Stimulated activated CD8-positive, alpha-beta memory T cell treated with anti-CD3 and anti-CD28 coated beads, Interleukin-7, amount 100 ng/mL, for 24 hours (primary cell): ENCODE measurements around the gene AKR1B1.
A peak's percentile ranks its signal among the peaks of the same experiment; 100 is the strongest.

Experiments used
- DNase-seq: peaks from one replicate; pipeline ENCODE4 v3.0.0-alpha.2; 2020; ENCODE audit warnings: low read depth

AKR1B1 gene

DNA sequence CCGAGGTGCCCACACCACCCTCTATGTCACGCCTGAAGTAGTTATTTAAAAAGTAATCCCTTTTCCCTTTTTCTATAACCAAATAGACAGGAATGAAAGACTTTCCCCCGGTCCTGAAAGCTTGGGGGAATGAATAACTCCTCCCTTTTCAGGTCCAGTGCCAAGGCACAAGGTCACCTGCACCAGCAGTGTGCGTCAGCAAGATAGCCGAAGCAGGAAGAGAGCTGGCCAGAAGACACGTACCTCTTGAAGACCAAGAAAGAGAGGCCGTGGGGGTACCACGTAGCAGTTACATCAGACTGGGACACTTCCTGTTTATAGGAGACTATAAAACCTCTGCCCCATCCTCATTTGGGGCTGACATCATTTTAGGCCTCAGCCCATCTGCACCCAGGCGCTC lies 10.7 kb upstream of the AKR1B1 start:
- DNase-seq = no peak

DNA sequence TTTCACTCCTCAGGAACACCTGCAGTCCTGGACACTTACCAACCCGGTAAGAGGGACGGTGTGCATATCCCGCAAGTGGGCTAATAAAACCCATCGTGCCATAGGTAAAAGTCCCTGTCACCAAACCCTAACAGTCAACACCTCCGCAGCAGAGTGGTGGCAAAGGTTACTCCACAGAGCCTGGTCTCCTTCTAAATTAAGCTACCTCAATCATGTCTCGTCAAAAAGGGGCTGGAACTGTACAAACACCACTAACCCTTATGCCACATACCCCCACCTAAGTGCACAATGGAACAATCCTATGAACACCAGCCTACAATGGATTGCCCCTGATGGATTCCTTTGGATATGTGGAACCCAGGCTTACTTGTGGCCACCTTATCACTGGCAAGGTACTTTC lies 9.6 kb upstream of the AKR1B1 start:
- DNase-seq = no peak

DNA sequence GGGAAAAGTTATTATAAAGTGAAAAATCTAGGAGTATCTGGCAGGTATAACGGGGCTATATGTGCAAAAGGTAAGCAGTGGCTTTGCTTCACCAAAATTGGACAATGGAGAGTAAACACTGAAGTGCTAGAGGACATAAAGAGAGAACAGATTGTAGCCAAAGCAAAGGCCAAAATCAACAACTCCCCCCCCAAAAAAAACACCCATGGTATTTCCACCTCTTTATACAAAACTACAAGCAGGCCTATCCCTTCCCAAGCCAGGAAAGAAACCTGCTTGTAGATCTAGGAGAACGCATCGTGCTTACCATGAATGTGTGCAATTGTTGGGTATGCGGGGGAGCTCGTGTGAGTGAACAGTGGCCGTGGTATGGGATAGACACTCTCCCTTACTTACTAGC lies 9.2 kb upstream of the AKR1B1 start:
- DNase-seq = no peak

DNA sequence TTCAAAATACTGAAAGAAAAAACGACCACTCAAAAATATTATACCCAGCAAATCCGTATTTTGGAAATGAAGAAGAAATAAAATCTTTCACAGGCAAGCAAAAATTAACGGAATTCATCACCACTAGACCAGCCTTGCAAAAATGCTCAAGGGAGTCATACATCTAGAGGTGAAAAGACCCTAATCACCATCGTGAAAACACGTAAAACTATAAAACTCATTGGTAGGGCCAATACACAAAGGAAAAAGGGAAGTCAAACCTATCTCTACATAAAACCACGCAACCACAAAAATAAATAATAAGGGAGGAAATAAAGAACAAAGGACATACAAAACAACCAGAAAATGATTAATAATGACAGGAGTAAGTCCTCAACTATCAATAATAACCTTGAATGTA lies 6.6 kb upstream of the AKR1B1 start:
- no peak for DNase-seq

DNA sequence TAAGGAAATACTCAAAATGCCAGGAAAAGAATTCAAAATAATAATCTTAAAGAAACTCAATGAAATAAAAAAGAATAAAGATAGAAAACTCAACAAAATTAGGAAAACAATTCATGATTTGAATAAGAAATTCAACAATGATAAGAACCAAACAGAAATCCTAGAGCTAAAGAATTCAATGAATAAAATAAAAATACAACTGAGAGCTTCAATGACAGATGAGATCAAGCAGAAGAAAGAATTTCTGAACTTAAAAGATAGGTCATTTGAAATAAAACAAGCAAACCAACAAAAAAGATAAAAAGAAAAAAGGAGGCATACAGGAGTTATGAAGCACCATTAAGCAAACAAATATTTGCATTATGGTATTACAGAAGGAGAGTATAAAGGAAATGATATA lies 5.6 kb upstream of the AKR1B1 start:
- no peak for DNase-seq

DNA sequence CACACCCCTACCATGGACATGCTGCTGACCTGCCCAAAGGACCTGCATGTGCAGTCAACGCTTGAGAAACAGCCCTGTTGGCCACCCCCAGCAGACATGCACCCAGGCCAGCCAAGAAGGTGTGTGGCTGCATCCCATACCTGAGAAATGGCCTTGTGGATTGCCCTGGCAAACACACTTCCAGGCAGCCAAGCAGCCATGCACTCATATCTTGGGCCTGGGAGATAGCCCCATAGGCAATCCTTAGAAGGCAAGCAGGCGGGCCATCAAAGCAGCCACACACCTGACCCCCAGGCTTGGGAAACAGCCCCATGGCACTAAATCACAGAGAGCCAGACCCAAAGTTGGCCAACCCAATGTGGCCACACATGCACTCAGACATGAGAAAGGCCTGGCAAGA lies 4.9 kb upstream of the AKR1B1 start:
- no peak for DNase-seq

DNA sequence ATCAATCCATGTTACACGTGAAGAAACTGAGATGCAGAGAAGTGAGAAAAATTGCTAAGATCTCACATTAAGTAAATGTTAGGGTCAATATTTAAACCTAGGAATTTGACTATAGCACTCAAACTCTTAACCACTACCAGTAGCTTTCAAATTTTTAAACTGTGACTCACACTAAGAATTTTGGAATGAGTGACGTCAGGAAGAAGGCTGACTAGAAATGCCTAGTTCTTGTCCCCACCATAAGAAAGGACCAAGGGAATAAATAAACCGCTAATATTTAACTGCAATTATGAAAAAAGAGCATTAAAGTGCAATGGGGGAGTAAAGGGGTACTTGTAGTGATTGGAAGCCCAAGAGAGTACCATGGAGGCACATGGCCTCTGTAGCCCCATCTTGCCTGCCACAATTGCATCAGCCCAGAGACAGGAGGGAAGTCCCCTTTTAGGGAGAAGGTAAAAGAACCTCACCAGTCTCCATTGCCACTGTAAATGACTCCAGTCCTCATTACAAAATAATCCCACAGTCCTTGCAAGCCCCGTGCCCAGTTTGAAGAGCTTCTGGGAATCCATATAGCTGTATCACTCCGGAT lies 3.5 kb upstream of the AKR1B1 start:
- DNase-seq = no peak

DNA sequence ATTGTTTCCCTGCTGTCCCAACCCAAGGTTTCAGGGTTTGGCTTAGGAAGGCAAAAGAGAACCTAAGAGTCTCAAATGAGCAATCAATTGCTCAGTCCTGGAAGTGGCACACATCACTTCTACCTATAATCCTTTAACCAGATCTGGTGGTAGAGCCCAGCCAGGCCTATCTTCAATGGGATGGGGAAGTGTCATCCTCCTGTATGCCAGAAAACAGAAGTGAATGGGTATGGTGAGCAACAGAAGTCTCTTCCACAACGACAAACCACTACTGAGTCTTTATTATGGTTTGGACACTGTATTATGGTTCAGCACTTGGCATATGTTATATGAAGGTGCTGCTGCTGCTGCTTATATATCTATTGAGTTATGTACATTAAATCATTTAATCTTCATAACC lies 3.0 kb upstream of the AKR1B1 start:
- DNase-seq = no peak

DNA sequence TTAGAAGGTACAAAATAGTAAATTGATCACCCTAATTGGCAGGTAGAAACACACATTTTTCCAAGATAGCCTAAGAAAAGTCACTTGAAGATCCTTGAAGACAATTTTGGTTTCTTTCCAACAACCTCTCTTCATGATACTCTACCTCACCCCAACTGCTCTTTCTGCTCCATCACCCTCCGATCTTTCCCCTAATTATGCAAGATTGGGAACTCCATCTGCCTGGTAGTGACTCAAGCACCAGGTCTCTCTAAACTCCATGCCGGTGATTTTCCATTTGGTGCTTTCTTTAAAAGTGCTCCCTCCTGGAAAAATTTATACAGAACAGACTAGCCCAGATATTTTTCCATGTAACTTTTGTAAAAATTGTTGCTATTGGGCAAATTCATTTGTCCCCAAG lies 1.1 kb upstream of the AKR1B1 start:
- no peak for DNase-seq

DNA sequence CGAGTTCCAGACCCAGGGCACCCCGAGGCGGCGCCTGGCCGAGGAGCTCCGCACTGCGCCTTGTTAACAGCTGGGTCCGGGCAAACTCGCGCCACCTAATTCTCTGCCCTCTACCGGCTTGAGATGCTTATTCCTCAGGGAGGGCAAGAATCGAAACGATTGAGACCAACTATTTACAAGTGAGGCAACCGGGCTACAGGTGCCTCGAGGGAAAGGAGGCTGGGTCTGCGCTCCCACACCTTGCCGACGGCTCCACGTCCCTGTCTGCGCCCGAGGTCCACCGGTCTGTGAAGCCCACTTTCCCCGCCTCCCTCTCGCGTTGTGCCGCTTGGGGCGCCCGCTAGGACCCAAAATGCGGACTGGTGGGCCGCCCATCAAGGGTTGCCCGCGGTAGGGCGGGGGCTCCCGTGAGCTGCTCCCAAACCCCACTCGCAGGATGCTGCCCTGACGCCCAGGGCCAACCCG lies 527 bp downstream of the AKR1B1 start:
- DNase-seq = peak; percentile 21

DNA sequence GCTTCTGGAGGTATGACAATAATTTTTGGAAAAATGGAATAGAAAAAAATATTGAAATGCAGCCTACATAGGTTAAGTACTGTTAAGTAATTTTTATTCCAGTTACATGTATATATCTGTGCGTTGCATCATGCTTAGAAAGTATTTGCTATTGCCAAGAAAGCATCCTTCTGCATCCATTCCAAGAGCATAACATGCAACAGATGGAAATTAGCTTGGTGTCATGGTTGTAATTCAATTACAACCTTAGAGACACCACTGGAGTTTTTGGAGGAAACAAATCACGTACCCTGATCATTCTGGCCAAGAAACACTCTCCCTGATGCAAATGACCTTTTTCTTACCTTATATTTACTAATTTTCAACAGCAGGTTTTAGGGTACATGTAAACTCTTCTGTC lies 1.7 kb downstream of the AKR1B1 start:
- no peak for DNase-seq

DNA sequence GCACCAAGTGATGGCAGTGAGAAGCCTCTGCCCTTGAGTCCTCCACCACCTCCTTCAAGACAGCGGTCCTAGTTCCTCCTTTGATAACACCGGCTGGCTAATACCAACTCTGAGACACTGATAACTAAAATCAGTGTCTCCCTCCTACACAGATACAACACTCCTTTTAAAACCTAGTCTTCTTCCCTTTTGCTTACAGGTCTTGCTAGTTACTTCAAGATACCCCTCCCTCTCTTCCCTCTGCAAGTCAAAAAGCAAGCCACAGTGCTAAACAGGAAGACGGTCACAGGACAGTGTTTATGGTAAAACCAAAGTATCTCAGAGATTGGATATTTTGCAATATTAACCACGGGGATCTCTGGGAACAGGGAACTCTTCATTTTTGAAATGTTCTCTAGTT lies 4.6 kb downstream of the AKR1B1 start:
- DNase-seq = no peak

DNA sequence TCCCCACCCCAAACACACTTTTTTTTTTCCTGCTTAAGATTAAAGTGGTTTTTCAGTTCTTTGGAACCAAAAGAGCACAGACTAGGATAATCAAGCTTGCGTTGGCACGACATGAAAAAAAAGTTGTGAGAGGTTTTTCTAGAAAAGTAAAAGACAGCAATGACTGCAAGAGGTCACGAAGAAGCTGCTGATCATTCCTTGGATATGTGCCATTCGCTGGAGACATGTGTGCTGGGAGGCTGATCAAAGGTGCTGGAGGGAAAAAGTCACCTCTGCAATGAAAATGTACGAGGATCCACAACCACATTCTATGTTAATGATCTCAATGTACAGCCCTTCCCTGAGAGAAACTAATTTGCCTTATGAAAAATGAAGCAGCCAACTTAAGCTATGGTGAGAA lies 5.4 kb downstream of the AKR1B1 start:
- no peak for DNase-seq

DNA sequence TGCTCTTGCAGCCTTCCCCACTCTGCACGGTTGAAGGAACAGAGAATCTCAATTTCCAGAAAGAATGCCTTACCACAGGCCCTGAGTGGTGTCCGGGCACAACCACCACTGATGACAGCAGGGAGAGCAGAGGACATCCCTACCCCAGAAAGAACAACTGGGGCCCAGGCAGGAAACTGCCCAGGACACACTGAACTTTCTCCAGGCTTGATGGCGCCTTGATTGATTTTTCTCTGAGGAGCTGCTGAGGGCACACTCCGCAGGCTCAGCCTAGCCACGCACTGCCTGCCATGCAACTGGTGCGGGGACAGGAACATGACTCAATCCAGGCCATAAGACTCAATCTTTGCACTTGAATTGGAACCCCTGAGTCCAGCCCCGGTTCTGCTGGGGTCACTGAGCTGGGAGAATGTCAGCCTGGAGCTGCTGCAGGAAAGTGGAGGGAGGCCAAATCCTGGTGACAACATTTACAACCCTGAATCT lies 5.9 kb downstream of the AKR1B1 start:
- no peak for DNase-seq

DNA sequence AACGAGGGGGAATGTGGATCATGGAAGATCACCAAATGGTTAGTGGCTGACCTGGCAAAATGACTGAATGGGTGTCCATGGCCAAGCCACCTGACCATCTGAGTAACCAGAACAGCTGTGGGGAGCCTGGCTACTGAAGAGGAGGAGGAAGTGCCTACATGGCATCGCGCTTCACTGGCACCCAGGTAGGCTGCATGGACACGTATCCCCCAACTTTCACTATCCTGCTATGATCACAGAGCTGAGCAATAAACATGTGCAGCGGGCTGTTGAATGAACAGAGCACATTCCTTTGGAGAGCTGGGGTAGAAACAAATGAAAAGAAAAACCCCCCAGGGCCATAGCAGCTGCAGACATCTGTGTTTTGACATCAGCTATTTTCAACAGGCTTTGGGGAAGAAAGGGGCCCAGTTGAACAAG lies 6.5 kb downstream of the AKR1B1 start:
- no peak for DNase-seq

DNA sequence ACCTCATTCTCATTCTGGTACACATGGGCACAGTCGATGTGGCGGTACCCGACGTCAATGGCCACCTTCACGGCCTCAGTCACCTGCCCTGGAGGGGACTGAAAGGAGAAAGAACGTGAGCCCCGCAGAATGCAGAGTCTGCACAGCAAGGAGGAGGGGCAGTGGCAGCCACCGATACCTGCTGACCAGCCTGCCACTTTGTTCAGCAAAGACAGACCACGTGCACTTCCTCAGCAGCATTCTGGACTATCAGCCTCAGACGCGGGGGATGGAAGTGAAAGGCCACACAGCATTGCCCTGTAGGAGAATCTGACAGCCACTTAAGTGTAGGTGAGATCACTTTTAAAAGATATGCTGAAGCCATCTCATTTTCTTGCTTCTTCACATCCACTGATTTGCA lies 7.2 kb downstream of the AKR1B1 start:
- no peak for DNase-seq

DNA sequence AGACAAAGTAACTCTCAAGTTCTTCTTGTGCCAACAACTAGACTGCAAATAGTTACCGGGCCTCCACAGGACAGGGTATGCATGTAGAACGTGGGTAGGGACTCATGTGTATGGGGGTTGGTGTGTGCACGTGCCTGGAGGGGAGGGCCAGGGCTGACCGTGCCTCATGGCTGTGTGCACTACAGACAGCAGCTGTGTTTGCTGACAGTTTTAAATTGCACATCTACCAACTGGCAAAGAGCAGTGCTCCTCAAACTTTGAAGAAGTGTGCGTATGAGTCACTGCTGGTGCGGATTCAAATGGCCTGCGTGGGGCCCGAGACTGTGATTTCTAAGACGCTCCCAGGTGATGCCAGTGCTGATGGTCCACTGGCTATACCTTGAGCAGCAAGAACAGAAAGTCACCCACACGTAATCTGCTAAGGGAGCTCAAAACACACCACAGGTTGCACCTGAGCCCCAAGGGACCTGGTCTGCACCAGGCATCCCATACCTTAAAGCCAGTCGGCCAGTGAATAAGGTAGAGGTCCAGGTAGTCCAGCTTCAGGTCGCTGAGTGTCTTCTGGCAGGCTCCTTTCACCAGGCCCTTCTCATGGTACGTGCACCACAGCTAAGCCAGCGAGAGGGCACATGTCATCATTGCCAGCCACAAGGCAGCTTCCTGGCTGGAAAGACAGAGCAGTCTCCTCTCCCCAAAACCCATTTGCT lies 8.5 kb downstream of the AKR1B1 start:
- DNase-seq = no peak

DNA sequence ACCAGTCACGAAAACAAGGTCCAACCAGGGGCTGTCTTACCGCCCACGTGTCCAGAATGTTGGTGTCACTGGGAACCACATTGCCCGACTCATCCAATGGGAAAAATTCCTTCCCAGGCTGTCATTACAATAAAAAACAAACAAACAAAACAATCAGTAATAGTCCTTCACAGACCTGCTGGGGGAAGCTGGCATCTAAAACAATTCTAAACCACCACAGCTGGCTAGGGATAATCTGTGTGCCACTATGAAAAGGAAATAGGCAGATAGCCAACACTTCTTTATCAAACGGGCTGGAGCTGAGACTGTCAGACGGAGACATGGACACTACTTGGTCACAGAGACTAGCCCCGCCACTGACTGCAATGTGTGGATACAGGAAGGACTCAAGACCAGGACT lies 9.2 kb downstream of the AKR1B1 start:
- DNase-seq = no peak

DNA sequence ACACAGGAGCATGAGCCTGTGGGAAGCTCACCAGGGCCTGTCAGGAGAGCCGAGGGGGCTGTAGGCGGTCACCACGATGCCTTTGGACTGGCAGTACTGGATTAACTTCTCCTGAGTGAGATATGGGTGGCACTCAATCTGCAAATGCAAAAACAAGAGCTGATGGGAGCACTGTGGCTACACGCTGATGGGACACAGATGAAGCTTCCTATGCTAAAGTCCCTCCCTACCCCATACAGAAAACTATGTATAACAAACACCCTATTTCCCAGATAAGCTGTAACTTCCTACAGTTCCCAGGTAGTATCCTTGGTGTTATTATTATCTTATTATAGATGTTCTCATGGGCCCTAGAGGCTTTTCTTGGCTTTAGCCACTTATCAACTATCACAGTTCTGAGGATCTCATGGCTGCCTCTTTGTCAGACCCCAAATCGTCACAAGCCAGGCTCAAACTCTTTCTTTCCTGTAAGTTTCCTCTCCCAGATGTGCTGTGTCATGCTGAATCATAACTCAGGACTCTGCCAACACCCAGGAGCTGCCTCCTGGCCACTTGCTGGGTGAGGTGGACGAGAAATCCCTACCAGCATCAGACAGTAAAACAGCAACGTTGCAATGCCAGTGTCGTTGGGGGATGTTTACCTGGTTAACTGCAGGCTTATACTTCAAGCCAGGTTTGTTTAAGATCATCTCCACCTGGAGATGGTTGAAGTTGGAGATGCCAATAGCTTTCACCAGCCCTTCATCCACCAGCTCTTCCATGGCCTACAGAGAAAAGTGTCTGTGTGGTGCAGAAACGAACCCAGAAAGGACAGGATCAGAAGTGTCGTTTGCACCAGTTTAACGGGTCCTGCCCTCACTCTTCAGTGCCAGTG lies 10.3 kb downstream of the AKR1B1 start:
- no peak for DNase-seq

DNA sequence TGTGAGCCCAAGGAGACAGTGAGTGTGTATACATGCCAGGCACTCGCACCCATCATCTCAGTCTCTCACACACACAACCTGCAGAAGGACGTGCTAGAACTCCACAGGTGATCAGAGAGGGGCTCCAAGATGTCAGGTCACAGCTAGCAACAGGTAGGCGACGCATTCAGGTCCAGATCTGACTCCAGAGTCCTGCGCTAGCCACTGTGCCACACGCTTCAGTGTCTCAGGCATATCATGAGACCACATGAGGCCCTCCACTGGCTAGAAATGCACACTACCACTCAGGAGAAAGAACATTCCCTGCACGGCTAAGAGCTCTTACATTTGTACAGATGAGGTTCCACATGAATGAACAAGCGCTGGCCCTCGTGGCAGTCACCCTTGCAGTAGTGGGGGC lies 11.5 kb downstream of the AKR1B1 start:
- DNase-seq = no peak

DNA sequence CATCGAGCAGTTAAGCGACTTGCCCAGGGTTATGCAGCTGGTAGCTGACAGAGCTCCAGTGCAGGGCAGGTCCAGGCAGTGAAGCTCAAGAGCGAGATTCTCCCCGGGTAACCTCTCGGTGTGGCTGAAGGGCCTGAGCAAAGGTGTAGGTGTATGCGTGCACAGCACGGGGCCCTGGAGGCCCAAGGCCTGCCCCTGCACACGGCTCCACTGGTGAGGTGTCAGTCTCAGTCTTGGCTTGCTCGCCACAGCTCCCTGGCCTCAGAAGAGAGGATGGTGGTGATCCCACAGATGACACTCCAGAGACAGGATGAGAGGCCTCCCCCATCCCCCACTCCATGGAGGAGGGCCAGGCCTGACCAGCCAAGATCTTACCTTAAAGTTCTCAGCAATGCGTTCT lies 12.0 kb downstream of the AKR1B1 start:
- no peak for DNase-seq

DNA sequence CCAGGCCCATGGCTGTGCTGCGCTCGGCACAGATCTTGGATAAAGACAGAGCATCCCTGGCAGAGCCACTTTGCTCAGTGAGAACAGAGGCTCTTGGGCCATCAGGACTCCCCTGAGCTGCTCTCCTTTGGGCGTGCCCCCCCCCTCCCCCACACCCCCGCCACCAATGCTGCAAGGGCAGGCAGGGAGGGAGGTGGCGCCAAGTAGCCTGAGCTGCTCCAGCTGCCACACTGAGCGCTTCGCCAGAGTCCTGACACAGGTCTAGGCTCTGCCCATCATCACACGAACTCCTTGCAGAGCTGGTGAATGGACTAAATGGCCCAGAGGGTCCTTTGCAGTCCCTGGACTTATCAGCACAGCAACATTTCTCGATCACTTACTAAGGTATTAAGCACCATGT lies 12.5 kb downstream of the AKR1B1 start:
- DNase-seq = no peak

DNA sequence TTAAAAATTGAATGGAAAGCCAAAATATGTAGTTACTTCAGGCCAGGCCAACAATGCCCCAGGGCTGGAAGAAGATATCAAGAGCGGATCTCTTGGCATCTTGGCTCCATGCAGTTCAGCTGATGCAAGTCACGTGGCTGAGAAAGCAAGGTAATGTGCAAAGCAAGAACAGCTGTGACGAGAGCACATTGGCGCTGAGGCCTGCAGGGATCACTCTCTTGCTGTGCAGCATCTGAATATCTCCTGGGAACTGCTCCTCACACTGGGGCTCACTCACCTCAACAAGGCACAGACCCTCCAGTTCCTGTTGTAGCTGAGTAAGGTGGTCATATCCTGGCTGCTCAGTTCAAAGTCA lies 14.0 kb downstream of the AKR1B1 start:
- no peak for DNase-seq
